Measurements from ENCODE around the gene SLC27A2.
"Not testable (repeated sequence)": the region's sequence is repeated elsewhere in the genome, so short reads cannot be mapped to it uniquely, and the experiment has no call there.

Gene SLC27A2

GRCh38 chr15:50187997-50188396 is 6.0 kb downstream of the SLC27A2 start:
- no peak for DNase-seq (ENCODE audit: extremely low spot score, insufficient read length, low read depth)
- FAIRE-seq, result no peak

- FAIRE-seq, result not testable (repeated sequence)
Measured at GRCh38 chr15:50188793-50189192, 6.8 kb downstream of the SLC27A2 start.

GRCh38 chr15:50189633-50190032 is 7.6 kb downstream of the SLC27A2 start:
- FAIRE-seq (no peak), DNase-seq (ENCODE audit: extremely low spot score, insufficient read length, low read depth) (no peak)

More at GRCh38 chr15:50188793-50189192, 6.8 kb downstream of the SLC27A2 start:
- not testable (repeated sequence) for DNase-seq (ENCODE audit: extremely low spot score, insufficient read length, low read depth)

- FAIRE-seq (peak; percentile 39), DNase-seq (ENCODE audit: extremely low spot score, insufficient read length, low read depth) (no peak)
Measured at GRCh38 chr15:50190166-50190570, 8.2 kb downstream of the SLC27A2 start.

GRCh38 chr15:50190723-50191122 is 8.7 kb downstream of the SLC27A2 start:
- no peak for DNase-seq (ENCODE audit: extremely low spot score, insufficient read length, low read depth)
- FAIRE-seq, result peak; percentile 51

- FAIRE-seq, result no peak
- no peak for DNase-seq (ENCODE audit: extremely low spot score, insufficient read length, low read depth)
Measured at GRCh38 chr15:50192164-50192563, 10.2 kb downstream of the SLC27A2 start.

GRCh38 chr15:50192926-50193620 is 11.1 kb downstream of the SLC27A2 start:
- no peak for DNase-seq (ENCODE audit: extremely low spot score, insufficient read length, low read depth)
- no peak for FAIRE-seq

- DNase-seq (ENCODE audit: extremely low spot score, insufficient read length, low read depth), result no peak
- no peak for FAIRE-seq
Measured at GRCh38 chr15:50202003-50202402, 20.0 kb downstream of the SLC27A2 start.

- FAIRE-seq (no peak), DNase-seq (ENCODE audit: extremely low spot score, insufficient read length, low read depth) (no peak)
Measured at GRCh38 chr15:50206020-50206419, 24.0 kb downstream of the SLC27A2 start.

GRCh38 chr15:50209809-50210208 is 27.8 kb downstream of the SLC27A2 start:
- DNase-seq (ENCODE audit: extremely low spot score, insufficient read length, low read depth) (no peak), FAIRE-seq (no peak)

- FAIRE-seq (no peak), DNase-seq (ENCODE audit: extremely low spot score, insufficient read length, low read depth) (no peak)
Measured at GRCh38 chr15:50210462-50211157, 28.6 kb downstream of the SLC27A2 start.

- DNase-seq (ENCODE audit: extremely low spot score, insufficient read length, low read depth) (no peak), FAIRE-seq (no peak)
Measured at GRCh38 chr15:50218291-50218690, 36.3 kb downstream of the SLC27A2 start.

- DNase-seq (ENCODE audit: extremely low spot score, insufficient read length, low read depth) (no peak), FAIRE-seq (no peak)
Measured at GRCh38 chr15:50218691-50219090, 36.7 kb downstream of the SLC27A2 start.

GRCh38 chr15:50219820-50220219 is 37.8 kb downstream of the SLC27A2 start:
- DNase-seq (ENCODE audit: extremely low spot score, insufficient read length, low read depth) (no peak), FAIRE-seq (no peak)

GRCh38 chr15:50222181-50222580 is 40.2 kb downstream of the SLC27A2 start:
- FAIRE-seq (no peak), DNase-seq (ENCODE audit: extremely low spot score, insufficient read length, low read depth) (no peak)

GRCh38 chr15:50224606-50225005 is 42.6 kb downstream of the SLC27A2 start:
- DNase-seq (ENCODE audit: extremely low spot score, insufficient read length, low read depth), result no peak
- FAIRE-seq, result no peak

- DNase-seq (ENCODE audit: extremely low spot score, insufficient read length, low read depth), result no peak
- FAIRE-seq, result no peak
Measured at GRCh38 chr15:50225057-50225456, 43.1 kb downstream of the SLC27A2 start.

- no peak for FAIRE-seq
- no peak for DNase-seq (ENCODE audit: extremely low spot score, insufficient read length, low read depth)
Measured at GRCh38 chr15:50225938-50226337, 43.9 kb downstream of the SLC27A2 start.

- DNase-seq (ENCODE audit: extremely low spot score, insufficient read length, low read depth) (no peak), FAIRE-seq (no peak)
Measured at GRCh38 chr15:50227076-50227475, 45.1 kb downstream of the SLC27A2 start.

- DNase-seq (ENCODE audit: extremely low spot score, insufficient read length, low read depth) (no peak), FAIRE-seq (no peak)
Measured at GRCh38 chr15:50228866-50229265, 46.9 kb downstream of the SLC27A2 start.

GRCh38 chr15:50229336-50229735 is 47.3 kb downstream of the SLC27A2 start:
- no peak for DNase-seq (ENCODE audit: extremely low spot score, insufficient read length, low read depth)
- no peak for FAIRE-seq

- FAIRE-seq (no peak), DNase-seq (ENCODE audit: extremely low spot score, insufficient read length, low read depth) (no peak)
Measured at GRCh38 chr15:50231761-50232160, 49.8 kb downstream of the SLC27A2 start.
